ENCODE results near the gene SMIM5. TPM values are rescaled to one million over a fixed set of nuclear protein-coding genes. Genes with fewer than 3 reads are reported as not detected.

SMIM5 gene
- total and polyA plus RNA-seq, 2 donors (not counting 3 experiments of a cell fraction or from before 2014, with no cell fraction given): not detected

GRCh38 chr17:75683583-75683982 lies 50.3 kb downstream of the SMIM5 start:
- Histone ChIP-seq H3K4me2 (ENCODE audit: insufficient read depth, low read length) (peak overlapping the region; percentile 49), H3K9ac (replicated peaks; ENCODE audit: extremely low read depth, insufficient read depth, low read length) (no peak overlapping the region), H3K27ac (ENCODE audit: insufficient read depth, low read depth, low read length) (peak overlapping the region; percentile 45), H3K9me1 (replicated peaks; ENCODE audit: control insufficient read depth, extremely low read depth, insufficient read depth, low read length) (no peaks in the 10 kb centered on the region), H3K4me1 (ENCODE audit: control insufficient read depth, extremely low read depth, insufficient read depth, low read length) (peaks cover 70% of the 10 kb centered on the region), H3K27me3 (ENCODE audit: control insufficient read depth in 2 of 2, insufficient read depth in 2 of 2, low read length in 2 of 2) (no peaks in the 10 kb centered on the region), H3K9me3 (replicated peaks; ENCODE audit: control insufficient read depth, insufficient read depth, low read length) (no peaks in the 10 kb centered on the region), H4K20me1 (replicated peaks; ENCODE audit: control insufficient read depth, extremely low read depth, insufficient read depth, low read length) (no peaks in the 10 kb centered on the region), H2AFZ (ENCODE audit: low read depth, low read length) (no peak overlapping the region), H3K4me3 (replicated peaks in 1 of 3; ENCODE audit: insufficient read depth in 1 of 3, low read depth in 1 of 3, low read length in 3 of 3) (no peak overlapping the region), H3K36me3 (ENCODE audit: control insufficient read depth in 2 of 2, extremely low read depth in 1 of 2, insufficient read depth in 2 of 2, low read length in 2 of 2) (no peaks in the 10 kb centered on the region), H3K79me2 (ENCODE audit: control insufficient read depth, insufficient read depth, low read length) (peaks cover 64% of the 10 kb centered on the region)
- DNase-seq (ENCODE audit: low read depth, low spot score) (no peak), FAIRE-seq (peak; percentile 4)
- POLR2A ChIA-PET: no interaction called here
- dilution Hi-C loops (cut with MboI; ENCODE audit: extremely low pct_ligation_motif_present, low sequenced_read_pairs): no loop called here
- CTCF ChIA-PET: interaction anchor here (0.9 to 19.6 kb wide), 9 partner anchors 8 to 70 kb away, joined by 3 to 653 read pairs (median 5); partner anchors contain the start of gene SMIM5
- TF ChIP-seq GATA2 (IDR thresholded peaks at IDR 0.05; ENCODE audit: insufficient read depth, insufficient read length, low read depth, low read length) (no peak), POLR2AphosphoS5 (IDR thresholded peaks at IDR 0.05; ENCODE audit: insufficient read depth, low read depth, low read length) (no peak), FOS (IDR thresholded peaks at IDR 0.05; ENCODE audit: borderline replicate concordance, insufficient read depth, low read length) (peak; percentile 64)
- no TSS peak for BruUV-seq (replicated peaks)
- intact Hi-C loops (cut with micrococcal nuclease): no loop called here

DNA sequence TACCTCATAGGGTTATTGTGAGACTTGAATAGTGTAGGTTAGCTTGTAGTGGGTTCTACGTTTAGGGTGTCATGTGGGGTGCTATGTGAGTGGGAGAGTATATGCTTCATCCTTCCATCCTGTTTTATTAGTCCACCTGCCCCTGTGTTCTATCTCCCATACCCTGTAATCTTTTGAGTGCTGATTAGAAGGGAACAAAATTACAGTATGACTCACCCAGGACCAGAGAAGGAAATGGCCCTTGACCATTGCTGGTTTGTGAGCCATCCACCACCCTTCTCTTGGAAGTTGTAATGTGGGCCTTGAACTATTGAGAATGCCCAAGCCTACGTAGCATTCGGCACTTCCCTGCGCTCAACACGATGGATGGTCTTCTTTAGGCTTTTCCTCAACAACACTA lies 51.0 kb downstream of the SMIM5 start:
- Histone ChIP-seq H3K9ac (replicated peaks; ENCODE audit: extremely low read depth, insufficient read depth, low read length) (no peak overlapping the region), H3K27ac (ENCODE audit: insufficient read depth, low read depth, low read length) (peak overlapping the region; percentile 45), H3K4me2 (ENCODE audit: insufficient read depth, low read length) (peak overlapping the region; percentile 49), H3K27me3 (ENCODE audit: control insufficient read depth in 2 of 2, insufficient read depth in 2 of 2, low read length in 2 of 2) (no peaks in the 10 kb centered on the region), H3K36me3 (ENCODE audit: control insufficient read depth in 2 of 2, extremely low read depth in 1 of 2, insufficient read depth in 2 of 2, low read length in 2 of 2) (no peaks in the 10 kb centered on the region), H4K20me1 (replicated peaks; ENCODE audit: control insufficient read depth, extremely low read depth, insufficient read depth, low read length) (no peaks in the 10 kb centered on the region), H3K9me1 (replicated peaks; ENCODE audit: control insufficient read depth, extremely low read depth, insufficient read depth, low read length) (no peaks in the 10 kb centered on the region), H3K79me2 (ENCODE audit: control insufficient read depth, insufficient read depth, low read length) (peaks cover 69% of the 10 kb centered on the region), H3K9me3 (replicated peaks; ENCODE audit: control insufficient read depth, insufficient read depth, low read length) (no peaks in the 10 kb centered on the region), H2AFZ (ENCODE audit: low read depth, low read length) (no peak overlapping the region), H3K4me3 (replicated peaks in 1 of 3; ENCODE audit: insufficient read depth in 1 of 3, low read depth in 1 of 3, low read length in 3 of 3) (no peak overlapping the region), H3K4me1 (ENCODE audit: control insufficient read depth, extremely low read depth, insufficient read depth, low read length) (peaks cover 72% of the 10 kb centered on the region)
- no peak for TF ChIP-seq POLR2A (IDR thresholded peaks at IDR 0.05; ENCODE audit: low read depth, low read length)
- peak; percentile 73 for TF ChIP-seq JUN (IDR thresholded peaks at IDR 0.05; ENCODE audit: borderline replicate concordance, insufficient read depth, insufficient read length, low read depth)
- peak; percentile 90 for TF ChIP-seq FOS (IDR thresholded peaks at IDR 0.05; ENCODE audit: borderline replicate concordance, insufficient read depth, low read length)
- TF ChIP-seq POLR2AphosphoS5 (IDR thresholded peaks at IDR 0.05; ENCODE audit: insufficient read depth, low read depth, low read length): peak; percentile 15
- peak; percentile 62 for TF ChIP-seq GATA2 (IDR thresholded peaks at IDR 0.05; ENCODE audit: insufficient read depth, insufficient read length, low read depth, low read length)
- TF ChIP-seq, protein P1, sequence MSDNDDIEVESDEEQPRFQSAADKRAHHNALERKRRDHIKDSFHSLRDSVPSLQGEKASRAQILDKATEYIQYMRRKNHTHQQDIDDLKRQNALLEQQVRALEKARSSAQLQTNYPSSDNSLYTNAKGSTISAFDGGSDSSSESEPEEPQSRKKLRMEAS (IDR thresholded peaks at IDR 0.05; ENCODE audit: insufficient read depth, insufficient read length): no peak
- ChIA-PET CTCF (interaction anchor here (0.9 to 19.6 kb wide), 6 partner anchors 9 to 69 kb away, joined by 3 to 653 read pairs (median 5); partner anchors contain the start of gene SMIM5), POLR2A (no interaction called here)
- peak; percentile 78 for FAIRE-seq
- intact Hi-C loops (cut with micrococcal nuclease) (no loop called here), dilution Hi-C loops (cut with MboI; ENCODE audit: extremely low pct_ligation_motif_present, low sequenced_read_pairs) (no loop called here)
- no TSS peak for BruUV-seq (replicated peaks)
- DNase-seq (ENCODE audit: low read depth, low spot score): peak; percentile 54
